Stimulated activated CD4-positive, alpha-beta T cell treated with anti-CD3 and anti-CD28 coated beads, TNF-alpha, amount 100 ng/mL, for 1 hour (primary cell): Measurements from ENCODE around the gene ZBTB7C.

ENCODE experiments used
- DNase-seq, 3 donors: peaks; one replicate each; pipeline ENCODE4 v3.0.0-alpha.2; 2020; ENCODE audit warnings: low read depth in 3 of 3, low spot score in 1 of 3

The ZBTB7C gene

DNA sequence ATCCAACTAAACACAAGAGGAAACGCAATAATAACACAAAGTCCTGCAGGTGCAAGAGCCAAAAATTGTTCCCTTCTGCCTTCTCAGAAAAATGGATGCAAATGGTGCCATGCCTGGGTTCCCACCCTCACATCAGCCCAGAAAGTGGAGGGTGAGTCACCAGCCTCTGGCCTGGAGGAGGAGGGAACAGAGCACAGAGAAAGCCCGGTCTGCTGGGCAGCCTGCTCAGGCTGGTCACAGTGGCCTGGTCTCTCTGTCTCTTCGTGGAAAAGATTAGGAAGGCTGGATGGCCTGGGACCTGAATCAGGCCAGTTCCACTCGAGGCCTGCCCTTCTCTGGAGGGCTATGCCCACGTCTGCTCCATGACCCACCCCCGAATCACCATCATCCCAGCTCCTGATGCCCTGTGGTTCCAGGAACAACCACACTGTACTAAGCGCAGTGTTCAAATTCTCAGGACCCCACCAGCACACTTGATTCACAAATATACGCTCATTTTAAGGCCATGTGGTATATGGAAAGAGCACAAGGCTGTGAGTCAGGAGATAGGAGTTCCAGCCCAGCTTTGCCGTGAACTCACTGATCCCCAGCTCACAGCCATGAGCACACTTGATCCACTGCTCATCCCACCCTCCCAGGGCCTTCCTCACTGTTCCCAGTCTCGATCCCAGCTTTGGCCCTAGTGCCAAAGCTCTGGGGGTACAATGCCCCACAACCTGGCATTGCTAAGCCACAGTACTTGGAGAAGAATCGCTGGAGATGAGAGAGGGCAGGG is 82.1 kb downstream of the ZBTB7C start:
- DNase-seq = no peak

DNA sequence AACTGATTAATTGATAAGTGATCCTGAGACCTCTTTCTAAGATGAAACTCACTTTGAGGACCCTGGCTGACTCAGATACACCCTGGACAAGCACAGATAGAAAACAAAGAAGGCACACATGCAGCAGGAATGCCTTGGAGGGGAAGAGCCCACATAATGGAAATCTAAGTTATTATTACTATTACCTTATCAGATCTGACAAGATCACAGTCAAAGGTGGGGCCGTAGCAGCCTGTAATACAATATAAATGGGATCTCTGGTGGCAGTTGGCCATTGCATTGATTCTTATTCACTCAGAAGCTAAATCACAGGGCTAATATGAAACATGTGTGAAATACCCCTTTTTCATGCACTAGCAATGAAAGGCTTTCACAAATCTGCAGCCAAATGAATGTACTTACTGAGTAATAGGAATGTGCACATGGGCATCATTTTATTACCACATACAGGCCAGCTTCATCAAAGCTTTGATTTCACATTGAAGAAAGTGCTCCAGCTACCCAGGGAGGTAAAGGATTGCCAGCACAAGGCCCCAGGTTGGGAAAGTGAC is 84.0 kb downstream of the ZBTB7C start:
- DNase-seq = no peak

DNA sequence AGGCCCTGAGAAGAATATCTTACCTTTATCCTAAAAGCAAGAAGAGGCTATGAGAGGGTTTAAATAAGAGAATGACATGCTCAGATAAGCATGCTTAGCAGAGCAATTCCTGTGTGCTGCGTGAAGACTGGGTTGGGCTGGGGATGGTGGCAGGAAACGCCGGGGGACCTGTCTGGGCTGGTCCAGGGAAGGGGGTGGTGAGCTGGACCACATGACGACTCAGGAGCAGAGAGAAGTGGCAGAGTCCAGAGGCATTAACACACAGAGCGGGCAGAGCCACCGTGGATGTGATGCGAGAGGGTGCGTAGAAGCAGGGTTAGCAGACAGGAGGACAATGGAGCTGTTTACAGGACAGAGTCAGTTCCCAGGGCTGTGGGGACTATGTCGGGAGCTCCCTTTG is 84.5 kb downstream of the ZBTB7C start:
- no peak for DNase-seq

DNA sequence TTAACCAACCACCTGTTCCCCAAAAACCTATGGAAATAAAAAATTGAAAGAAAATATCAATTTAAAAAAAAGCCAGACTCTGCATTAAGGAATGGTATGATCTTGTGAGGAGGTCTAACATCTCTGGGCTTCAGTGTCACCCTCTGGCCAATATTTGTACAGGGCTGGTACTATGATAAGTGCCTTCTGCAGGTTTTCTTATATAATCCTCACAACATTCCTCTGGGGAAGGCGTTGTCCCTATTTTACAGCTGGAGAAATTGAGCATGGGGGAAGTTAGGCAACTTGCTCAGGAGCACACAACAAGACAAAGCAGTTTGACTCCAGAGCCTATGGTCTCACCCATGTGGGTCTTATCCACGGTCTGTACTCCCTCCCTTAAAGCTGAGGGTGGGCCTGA is 86.0 kb downstream of the ZBTB7C start:
- DNase-seq = no peak

DNA sequence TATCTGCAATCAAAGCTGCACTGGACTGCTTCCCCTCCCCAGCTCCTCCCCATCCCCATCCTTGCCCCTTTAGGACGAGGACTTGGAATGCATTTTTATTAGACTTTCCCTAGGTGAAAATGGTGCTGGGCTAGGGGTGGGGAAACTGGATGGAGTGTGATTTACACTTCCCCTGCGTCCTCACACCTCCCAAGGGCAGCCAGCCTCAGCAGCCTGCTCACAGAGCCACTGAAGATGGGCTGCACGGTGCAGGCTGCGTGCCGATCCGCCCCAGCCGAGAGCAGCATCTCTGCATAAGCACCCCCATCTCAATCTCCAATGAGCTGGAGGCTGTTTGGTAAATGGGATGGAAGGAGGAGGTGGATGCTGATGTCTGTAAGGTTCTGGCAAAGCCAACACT is 87.6 kb downstream of the ZBTB7C start:
- DNase-seq = no peak

DNA sequence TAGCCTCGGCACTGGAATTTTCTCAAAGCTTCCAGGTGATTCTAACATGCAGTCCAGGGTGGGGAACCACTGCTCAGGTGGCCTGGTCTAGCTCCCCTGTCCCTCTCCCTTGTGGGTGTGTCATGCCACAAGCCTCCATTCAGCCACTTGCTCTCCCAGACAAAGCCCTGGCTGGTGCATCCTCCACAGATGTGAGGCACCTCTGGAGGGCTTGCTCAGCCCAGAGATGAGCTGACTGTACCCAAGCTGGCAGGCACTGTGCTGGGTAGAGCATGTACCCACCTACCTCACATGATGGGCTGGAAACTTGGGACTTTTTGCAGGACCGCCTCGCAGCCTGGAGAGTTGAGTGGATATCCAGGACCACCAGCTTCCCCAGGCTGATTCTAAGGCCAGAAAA is 88.1 kb downstream of the ZBTB7C start:
- DNase-seq = no peak

DNA sequence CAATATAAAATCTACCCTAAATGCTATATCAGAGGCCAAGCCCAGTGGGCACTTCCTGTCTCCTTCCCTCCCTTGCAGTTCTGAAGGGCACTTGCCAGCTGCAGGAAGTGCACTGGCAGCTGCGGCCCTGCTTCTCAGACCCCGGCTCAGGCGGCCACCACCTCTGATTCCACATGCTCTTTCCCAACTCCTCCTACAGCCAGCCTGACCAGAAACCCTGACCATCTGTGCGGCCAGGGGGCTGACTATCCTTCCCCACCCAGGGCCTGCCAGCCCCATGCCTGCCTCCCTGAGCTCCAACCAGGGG is 88.6 kb downstream of the ZBTB7C start:
- no peak for DNase-seq

DNA sequence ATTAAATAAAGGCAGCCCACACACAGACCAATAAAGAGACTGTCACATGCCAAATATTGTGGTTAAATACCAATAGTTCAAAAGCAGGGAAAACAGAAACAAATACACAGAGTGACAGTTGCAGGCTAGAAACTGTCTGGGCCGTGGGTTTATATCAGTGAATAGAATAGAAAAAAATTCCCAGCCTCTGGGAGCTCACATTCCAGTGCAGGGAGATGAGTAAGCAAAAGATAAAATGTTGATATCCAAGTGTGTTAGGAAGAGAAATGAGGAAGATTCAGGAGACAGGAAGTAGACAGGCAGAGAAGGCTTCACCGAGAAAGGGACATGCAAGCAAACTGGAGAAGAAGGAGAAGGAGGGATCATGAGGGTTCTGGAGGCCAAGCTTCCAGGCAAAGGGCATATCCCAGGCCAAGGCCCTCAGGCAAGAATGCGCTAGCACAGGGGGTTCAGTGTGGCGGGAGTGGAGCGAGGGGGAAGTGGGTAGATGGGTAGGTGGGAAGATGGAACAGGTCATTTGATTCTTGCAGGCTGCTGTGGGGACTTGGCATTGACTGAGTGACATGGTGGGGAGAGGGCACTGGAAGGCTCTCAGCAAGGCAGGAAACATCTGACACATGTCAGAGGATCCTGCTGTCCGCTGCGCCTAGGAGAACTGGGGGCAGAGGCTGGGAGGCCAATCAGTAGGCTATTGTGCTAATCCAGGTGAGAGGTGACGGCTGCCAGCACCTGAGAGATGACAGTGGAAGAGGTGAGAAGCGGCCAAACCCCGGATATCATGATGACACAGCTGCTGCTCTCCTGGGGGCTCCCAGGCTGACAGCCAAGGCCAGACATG is 89.2 kb downstream of the ZBTB7C start:
- DNase-seq = no peak

DNA sequence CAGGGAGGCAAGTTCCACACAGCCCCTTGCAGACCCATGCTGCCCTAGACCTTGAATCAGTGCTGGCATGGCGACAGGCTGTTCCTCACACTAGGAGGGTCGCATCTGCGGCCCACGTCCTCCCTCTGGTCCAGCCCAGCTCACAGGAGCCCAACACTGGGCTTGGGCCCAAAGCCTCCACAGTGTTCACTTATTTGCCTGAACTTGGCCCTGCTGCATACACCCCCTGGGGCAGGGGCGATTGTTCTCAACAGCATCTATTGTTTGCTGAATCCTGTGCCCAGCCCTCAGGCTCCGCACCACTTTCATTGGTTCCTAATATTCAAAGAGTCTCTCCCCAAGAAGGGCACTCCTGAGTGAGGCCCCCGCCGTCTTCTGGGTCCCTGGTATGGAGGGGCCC is 90.7 kb downstream of the ZBTB7C start:
- DNase-seq = no peak

DNA sequence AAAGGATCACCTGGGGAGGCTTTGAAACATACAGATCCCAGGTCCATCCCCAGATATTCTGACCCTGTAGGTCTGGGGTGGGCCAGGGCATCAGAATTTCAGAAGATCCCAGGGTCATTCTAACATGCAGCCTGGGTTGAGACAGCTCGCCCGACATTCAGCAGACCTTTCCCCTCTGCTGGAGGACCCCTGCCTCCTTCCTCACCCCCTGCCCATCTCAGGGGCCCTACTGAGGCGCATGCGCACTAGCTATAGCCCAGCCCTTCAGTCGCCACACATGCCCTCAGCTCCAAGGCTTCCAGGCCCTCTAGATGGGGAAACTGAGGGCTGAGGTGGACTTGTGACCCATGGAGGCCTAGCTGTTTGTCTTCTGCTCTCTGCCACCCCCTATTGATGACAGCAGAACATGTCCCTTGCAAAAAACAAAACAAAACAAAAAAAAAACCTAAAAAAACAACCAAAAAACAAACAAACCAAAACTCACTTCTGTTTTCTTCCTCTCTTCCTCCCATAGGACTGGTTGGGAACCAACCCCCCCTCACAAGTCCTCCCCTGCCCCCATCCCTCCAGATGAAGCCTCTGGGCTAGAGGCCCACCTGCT is 91.3 kb downstream of the ZBTB7C start:
- no peak for DNase-seq

DNA sequence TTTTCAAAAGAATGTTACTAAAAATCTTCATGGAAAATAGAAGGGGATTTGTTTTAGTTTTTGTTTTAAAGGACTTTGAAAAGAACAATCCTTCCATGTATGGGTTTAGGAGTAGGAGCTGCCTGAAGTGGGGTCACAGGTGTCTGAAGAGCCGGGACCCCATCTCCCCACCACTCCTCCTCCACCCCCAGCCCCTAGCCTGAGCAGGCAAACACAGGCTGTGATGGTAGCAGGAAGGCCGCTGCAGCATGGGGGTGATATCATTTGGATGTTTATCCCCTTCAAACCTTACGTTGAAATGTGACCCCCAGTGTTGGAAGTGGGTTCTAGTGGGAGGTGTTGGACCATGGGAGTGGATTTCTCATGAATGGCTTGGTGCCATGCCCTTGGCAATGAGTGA is 93.0 kb downstream of the ZBTB7C start:
- no peak for DNase-seq

DNA sequence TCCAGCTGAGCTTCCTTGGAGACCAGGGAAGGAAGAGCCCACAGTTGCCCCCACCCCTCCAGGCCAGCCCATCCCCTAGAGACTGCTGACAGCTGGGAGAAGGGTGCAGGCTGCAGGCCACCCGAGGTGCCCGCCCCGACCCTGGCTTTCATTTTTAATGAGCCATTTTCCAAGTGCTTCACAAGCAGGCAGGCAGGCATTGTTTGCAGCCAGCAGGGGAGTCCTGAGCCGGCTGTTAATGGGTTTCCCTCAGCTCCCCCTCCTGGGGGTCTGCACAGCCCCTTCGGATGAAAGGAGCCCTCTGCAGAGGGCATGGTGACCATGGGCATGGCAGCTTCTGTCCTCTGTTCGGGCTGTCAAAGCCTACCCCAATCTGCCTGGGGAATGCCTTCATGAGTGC is 94.5 kb downstream of the ZBTB7C start:
- DNase-seq = no peak

DNA sequence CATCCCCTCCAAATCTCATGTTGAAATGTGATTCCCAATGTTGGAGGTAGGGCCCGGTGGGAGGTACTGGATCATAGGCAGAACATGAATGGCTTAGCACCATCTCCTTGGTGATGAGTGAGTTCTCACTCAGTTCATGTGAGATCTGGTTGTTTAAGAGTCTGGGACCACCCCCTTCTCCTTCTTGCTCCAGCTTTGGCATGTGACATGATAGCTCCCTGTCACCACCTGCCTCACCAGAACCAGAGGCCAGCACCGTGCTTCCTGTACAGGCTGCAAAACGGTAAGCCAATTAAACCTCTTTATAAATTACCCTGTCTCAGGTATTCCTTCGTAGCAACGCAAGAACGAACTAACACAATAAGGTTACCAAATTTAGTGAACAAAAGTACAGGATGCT is 95.4 kb downstream of the ZBTB7C start:
- DNase-seq = no peak

DNA sequence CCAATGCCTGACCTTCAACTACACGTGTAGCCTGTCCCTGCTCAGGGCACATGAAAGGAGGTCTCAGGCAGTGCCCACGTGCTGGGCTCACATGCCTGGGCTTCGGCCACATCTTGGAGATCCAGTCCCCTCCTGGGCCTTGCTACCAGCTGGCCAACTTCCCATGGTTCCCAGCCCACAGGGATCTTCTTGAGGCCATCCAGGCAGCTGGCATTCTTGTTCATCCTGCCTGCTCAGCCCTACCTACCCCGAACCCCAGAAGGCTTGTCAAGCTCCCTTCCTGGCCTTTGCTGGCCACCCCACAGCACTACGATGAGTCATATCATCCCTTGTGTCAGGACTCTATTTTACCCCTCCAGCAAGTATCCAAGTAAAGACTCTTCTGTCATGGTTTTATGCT is 97.1 kb downstream of the ZBTB7C start:
- DNase-seq = no peak

DNA sequence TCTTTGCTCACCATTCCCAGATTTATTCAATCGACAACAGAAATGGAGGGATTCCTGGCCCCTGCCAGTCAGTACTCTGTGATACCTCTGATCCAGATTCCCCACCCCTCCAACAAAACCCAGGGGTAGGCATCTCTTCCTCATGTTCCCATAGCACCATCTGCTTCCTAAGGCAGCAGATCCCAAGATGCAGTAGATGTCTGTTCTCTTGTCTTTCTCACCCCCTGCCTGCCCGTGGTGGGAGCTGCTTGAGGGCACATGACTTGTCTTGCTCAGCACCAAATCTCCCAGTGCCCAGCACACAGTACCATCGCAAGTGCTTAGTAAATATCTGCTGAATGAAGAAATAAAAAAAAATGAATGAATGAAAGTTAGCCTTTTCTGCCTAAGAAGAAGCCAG is 98.2 kb downstream of the ZBTB7C start:
- no peak for DNase-seq

DNA sequence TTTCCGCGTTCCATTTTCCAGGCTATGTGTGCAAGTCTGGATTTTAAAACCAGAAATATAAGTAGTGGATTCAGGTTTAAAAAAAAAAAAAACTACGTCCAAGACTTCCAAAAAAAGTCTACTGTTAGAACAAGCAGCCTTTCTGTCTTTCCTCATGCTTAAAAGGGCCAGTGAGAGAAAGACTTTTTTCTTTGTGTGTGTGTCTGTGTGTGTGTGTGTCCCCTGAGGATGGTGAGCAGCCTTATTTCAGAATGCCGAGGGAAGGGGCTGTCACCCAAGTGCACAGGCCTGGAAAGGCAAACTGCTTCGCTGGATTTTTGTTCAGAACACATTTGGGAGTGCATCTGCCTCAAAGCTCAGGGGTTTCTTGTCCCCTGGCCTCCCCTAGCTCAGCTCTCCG is 98.8 kb downstream of the ZBTB7C start:
- DNase-seq = no peak

DNA sequence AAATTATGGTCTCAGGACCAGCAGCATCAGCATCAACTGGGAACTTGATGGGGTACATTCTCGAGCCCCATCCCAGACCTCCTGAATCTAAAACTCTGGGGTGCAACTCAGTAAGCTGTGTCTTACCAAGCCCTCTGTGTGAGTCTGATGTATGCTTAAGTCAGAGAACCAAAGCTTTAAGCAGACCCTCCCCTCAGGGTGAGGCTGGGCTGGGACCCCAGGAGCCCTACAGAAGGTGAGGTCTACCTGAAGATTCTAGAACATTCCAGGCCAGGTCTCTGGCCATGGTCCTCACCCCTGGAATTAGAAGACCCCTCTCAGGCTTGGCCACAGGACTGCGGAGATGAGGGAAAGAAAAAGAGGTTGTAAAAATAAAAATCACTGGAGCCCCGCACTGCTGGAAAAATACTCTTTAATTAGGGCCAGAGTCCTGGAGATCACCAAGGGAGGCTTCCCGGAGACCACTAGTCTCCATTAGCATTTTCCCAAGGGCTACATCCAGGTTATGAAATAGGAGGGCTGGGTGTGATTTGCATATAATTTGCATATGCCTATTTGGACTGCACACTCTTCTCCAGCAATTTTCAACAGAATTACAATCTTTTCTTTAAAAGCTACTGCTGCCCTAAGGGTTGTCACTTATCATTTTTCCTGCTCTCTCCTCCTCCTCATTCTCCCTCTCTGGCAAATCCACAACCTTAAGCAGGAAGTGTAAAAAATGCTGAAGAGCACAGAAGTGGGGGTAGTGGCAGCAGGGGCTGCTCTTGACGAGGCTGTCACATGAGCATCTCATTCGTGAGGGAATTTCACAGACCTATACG is 100.2 kb downstream of the ZBTB7C start:
- DNase-seq = no peak

DNA sequence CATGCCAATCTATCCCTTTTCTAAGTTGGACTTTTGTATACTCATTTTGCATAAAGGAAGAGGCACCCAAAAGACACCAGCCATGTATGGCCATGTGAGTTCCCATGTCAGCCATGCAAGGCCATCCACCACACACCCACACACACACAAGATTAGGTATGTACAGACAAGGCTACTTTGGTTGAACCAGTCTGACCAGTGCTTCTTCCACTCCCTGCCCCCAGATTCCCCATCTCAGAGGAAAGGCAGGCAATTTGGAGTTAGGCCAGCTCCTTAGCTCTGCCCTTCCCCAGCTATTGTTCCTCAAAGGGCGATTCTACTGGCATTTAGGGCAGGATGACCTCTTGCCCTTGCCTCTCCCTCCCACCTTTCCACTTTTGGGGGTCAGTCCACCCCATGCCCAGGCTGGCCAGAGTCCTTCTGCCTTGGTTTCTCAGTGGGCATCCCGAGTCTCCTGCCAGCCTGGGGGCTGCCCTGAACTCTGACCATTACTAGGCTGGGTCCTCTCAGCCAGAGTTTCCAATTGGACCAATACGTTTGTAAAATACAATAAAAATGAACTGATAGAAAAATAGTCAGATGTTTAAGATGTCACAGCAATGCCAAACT is 101.1 kb downstream of the ZBTB7C start:
- no peak for DNase-seq

DNA sequence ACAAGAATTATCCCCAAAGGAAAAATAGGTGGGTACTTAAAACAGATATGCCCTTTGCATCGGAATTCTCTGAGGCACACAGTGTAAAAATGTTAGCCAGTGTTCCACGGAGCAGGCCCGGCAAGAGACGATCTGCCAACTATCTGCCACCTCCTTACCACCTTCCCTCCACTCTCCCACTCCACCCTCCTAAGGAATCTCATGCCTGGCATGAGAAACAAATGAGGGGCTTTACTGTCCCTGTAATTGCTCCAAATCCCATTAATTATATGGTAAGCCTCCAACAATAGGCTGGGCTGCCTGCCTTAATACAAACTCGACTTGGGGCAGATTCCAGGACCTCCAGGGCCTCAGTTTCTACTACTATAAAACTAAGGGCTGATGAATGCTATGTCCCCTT is 102.3 kb downstream of the ZBTB7C start:
- DNase-seq = no peak

DNA sequence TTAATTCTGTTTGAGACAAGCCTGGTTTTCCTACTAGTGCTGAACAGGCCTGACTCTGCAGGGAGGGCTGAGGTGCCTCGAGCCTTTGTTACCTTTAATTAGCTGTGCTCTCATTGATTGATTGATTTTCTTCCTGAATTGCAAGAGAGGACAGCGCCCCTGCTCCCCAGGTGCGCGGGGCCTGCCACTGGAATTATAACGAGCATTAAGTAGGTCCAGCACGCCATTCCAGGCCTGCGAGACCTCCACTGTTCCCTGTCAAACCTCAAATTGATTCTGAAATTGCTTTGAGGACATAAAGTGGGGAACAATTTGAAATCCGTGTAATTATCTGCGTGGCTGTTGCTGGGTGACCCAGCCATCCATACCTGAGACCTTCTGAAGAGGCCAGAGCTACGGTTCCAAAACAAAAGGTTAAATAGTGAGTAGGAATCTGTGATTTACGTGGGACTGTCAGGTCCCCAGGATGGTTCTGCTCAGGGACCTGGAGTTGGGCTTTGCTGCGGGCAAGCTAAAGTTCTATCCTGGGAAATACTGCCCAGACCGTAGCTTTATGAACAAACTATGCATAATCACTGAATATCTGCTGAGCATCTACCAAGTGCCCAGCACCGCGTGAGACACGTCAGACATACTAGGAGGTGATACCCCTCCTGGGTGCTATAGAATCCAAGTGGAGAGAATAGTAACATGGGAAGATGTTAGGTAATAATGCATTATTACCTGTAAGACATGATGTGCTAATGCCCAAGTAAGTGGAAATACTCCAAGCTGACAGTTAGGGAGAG is 104.1 kb downstream of the ZBTB7C start:
- DNase-seq = no peak
